Vagina (tissue), 2 donors: Measurements from ENCODE around the gene TNFAIP3. TPM values are rescaled to one million over a fixed set of nuclear protein-coding genes. Genes with fewer than 3 reads are reported as not detected.

Source experiments
- DNase-seq, 2 donors: peaks; one replicate each; pipeline ENCODE4 v3.0.0-alpha.2; 2017; ENCODE audit errors: extremely low spot score in 2 of 2
- H3K27ac ChIP-seq: fragments of 200-600 bp; sonication (generic); one replicate; pipeline ENCODE4 v1.5.1; 2019
- H3K27me3 ChIP-seq: fragments of 200-600 bp; sonication (generic); one replicate; pipeline ENCODE4 v1.5.1; 2019
- H3K36me3 ChIP-seq, 2 donors: fragments of 200-600 bp; sonication (generic); one replicate each; pipeline ENCODE4 v1.5.1; 2017 to 2019
- H3K4me1 ChIP-seq: fragments of 200-600 bp; sonication (generic); one replicate; pipeline ENCODE4 v1.5.1; 2019
- H3K4me3 ChIP-seq, 2 donors: fragments of 200-600 bp; sonication (generic); 1 replicate in 1 of 2; 2 replicates in 1 of 2; pipeline ENCODE4 v1.5.1; 2016 to 2019
- H3K9me3 ChIP-seq: fragments of 200-600 bp; sonication (generic); one replicate; pipeline ENCODE4 v1.5.1; 2019
- POLR2A ChIP-seq, 2 donors: fragments of 450-650 bp; IDR thresholded peaks; one replicate each; pipeline ENCODE4 v1.6.1; 2017; ENCODE audit warnings: antibody characterized with exemption in 2 of 2, mild to moderate bottlenecking in 2 of 2, moderate library complexity in 2 of 2
- POLR2AphosphoS5 ChIP-seq, 2 donors: sonication (generic); formaldehyde crosslinking; IDR thresholded peaks; one replicate each; pipeline ENCODE4 v1.9.0; 2017; ENCODE audit warnings: antibody characterized with exemption in 2 of 2, mild to moderate bottlenecking in 2 of 2, low read depth in 1 of 2; ENCODE audit not compliant: insufficient read depth in 1 of 2
- intact Hi-C: fragments of 100-400 bp; cut with DNase I; formaldehyde crosslinking; loops from one replicate; pipeline ENCODE4 v1.15.1; 2023
- total RNA-seq: library from RNA; depleted of rRNA; stranded (reverse); fragments of >200 nt; gene quantifications from one replicate; pipeline ENCODE4 v1.2.3, GENCODE V29; 2016
- TF ChIP-seq, protein P1 (sequence below), 3 experiments: fragments of 450-650 bp in 2 of 3; fragments of 200-600 bp in 1 of 3; sonication (generic) in 1 of 3; IDR thresholded peaks; one replicate each; pipeline ENCODE4 v1.5.1; 2017 to 2019; ENCODE audit warnings: antibody characterized with exemption in 3 of 3, mild to moderate bottlenecking in 2 of 3, moderate library complexity in 2 of 3

The TNFAIP3 gene
- total RNA-seq, 1 donor from 2014 or later = 28.5 TPM

- peak overlapping the region; percentile 10 for H3K27ac ChIP-seq
- H3K27me3 ChIP-seq = no peaks in the 10 kb centered on the region
- no peaks in the 10 kb centered on the region for H3K36me3 ChIP-seq
- no peak for DNase-seq
- TF ChIP-seq POLR2AphosphoS5 (IDR thresholded peaks at IDR 0.05; ENCODE audit: insufficient read depth in 1 of 2, low read depth in 1 of 2) (no peak), POLR2A (IDR thresholded peaks at IDR 0.05) (no peak)
- TF ChIP-seq, protein P1, sequence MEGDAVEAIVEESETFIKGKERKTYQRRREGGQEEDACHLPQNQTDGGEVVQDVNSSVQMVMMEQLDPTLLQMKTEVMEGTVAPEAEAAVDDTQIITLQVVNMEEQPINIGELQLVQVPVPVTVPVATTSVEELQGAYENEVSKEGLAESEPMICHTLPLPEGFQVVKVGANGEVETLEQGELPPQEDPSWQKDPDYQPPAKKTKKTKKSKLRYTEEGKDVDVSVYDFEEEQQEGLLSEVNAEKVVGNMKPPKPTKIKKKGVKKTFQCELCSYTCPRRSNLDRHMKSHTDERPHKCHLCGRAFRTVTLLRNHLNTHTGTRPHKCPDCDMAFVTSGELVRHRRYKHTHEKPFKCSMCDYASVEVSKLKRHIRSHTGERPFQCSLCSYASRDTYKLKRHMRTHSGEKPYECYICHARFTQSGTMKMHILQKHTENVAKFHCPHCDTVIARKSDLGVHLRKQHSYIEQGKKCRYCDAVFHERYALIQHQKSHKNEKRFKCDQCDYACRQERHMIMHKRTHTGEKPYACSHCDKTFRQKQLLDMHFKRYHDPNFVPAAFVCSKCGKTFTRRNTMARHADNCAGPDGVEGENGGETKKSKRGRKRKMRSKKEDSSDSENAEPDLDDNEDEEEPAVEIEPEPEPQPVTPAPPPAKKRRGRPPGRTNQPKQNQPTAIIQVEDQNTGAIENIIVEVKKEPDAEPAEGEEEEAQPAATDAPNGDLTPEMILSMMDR (IDR thresholded peaks at IDR 0.05) = no peak
- H3K4me1 ChIP-seq = peaks cover 19% of the 10 kb centered on the region
- intact Hi-C loops = no loop called here
- H3K4me3 ChIP-seq = peak overlapping the region in 1 of 2 donors; percentile 8
- H3K9me3 ChIP-seq = no peaks in the 10 kb centered on the region
These were observed 38.9 kb upstream of the TNFAIP3 start for GRCh38 chr6:137827977-137828810.

DNA sequence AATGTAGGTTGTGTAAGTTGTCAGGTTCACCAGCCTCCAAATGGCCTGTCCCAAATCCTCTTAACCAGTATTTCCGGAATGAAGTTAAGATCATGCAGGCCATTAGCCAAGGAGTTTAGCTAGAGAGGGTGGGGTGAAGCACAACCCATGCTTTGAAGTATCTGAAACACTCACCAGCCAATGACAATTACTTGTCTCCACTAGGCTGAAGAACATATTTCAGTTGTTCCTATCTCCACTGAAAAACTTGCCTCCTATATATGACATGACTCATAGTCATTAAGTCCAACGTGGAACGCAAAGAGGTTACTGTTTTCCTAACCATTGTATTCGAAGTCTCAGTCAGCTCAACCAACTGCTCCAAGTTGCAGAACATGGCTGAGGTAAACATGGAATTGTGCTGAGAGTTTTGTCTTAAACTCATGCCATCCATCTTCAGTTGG is 37.4 kb upstream of the TNFAIP3 start:
- DNase-seq = no peak
- no peak overlapping the region for H3K27ac ChIP-seq
- H3K4me1 ChIP-seq = peaks cover 12% of the 10 kb centered on the region
- H3K9me3 ChIP-seq = no peaks in the 10 kb centered on the region
- TF ChIP-seq POLR2A (IDR thresholded peaks at IDR 0.05) (no peak), POLR2AphosphoS5 (IDR thresholded peaks at IDR 0.05; ENCODE audit: insufficient read depth in 1 of 2, low read depth in 1 of 2) (peak in 1 of 2 donors; percentile 40)
- TF ChIP-seq, protein P1 (IDR thresholded peaks at IDR 0.05) = no peak
- no peak overlapping the region for H3K4me3 ChIP-seq
- no peaks in the 10 kb centered on the region for H3K27me3 ChIP-seq
- intact Hi-C loops = no loop called here
- H3K36me3 ChIP-seq = no peaks in the 10 kb centered on the region

DNA sequence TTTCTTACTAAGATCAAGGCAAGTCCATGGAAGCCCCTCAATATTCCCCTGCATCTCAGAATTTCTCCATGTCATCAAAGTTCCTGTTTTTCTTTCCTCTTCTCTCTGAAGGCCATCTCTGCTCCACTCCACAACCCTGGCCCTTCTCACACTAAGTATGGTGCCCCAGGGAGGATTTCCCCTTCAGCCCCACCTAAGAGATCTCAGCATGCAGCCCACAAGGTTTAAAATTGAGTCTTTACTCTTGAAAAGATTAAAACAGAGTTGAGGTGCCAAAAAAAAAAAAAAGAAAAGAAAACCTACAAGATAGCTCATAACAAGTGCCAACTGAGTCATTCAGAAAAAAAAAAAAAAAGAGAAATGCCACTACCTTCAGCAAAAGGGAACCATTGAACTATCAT is 36.5 kb upstream of the TNFAIP3 start:
- no peaks in the 10 kb centered on the region for H3K27me3 ChIP-seq
- H3K4me1 ChIP-seq = peaks cover 12% of the 10 kb centered on the region
- no peak overlapping the region for H3K4me3 ChIP-seq
- H3K36me3 ChIP-seq = no peaks in the 10 kb centered on the region
- no peaks in the 10 kb centered on the region for H3K9me3 ChIP-seq
- intact Hi-C loops = no loop called here
- H3K27ac ChIP-seq = no peak overlapping the region
- DNase-seq = no peak
- TF ChIP-seq POLR2AphosphoS5 (IDR thresholded peaks at IDR 0.05; ENCODE audit: insufficient read depth in 1 of 2, low read depth in 1 of 2) (no peak), POLR2A (IDR thresholded peaks at IDR 0.05) (no peak)
- TF ChIP-seq, protein P1 (IDR thresholded peaks at IDR 0.05) = no peak

- intact Hi-C loops = no loop called here
- no peaks in the 10 kb centered on the region for H3K36me3 ChIP-seq
- no peaks in the 10 kb centered on the region for H3K9me3 ChIP-seq
- H3K4me1 ChIP-seq = peaks cover 12% of the 10 kb centered on the region
- no peak for DNase-seq
- no peaks in the 10 kb centered on the region for H3K27me3 ChIP-seq
- no peak overlapping the region for H3K4me3 ChIP-seq
- H3K27ac ChIP-seq = no peak overlapping the region
- TF ChIP-seq POLR2A (IDR thresholded peaks at IDR 0.05) (no peak), POLR2AphosphoS5 (IDR thresholded peaks at IDR 0.05; ENCODE audit: insufficient read depth in 1 of 2, low read depth in 1 of 2) (no peak)
- TF ChIP-seq, protein P1 (IDR thresholded peaks at IDR 0.05) = no peak
These were observed 34.9 kb upstream of the TNFAIP3 start for GRCh38 chr6:137832110-137832509.

GRCh38 chr6:137834508-137834907 is 32.6 kb upstream of the TNFAIP3 start:
- Histone ChIP-seq H3K4me1 (peaks cover 12% of the 10 kb centered on the region), H3K27ac (no peak overlapping the region), H3K27me3 (no peaks in the 10 kb centered on the region), H3K4me3 (no peak overlapping the region), H3K36me3 (no peaks in the 10 kb centered on the region), H3K9me3 (no peaks in the 10 kb centered on the region)
- DNase-seq = no peak
- TF ChIP-seq, protein P1 (IDR thresholded peaks at IDR 0.05) = no peak
- TF ChIP-seq POLR2A (IDR thresholded peaks at IDR 0.05) (no peak), POLR2AphosphoS5 (IDR thresholded peaks at IDR 0.05; ENCODE audit: insufficient read depth in 1 of 2, low read depth in 1 of 2) (no peak)
- intact Hi-C loops = no loop called here
